ENCODE results near the gene EIF4G3.
A peak's percentile ranks its signal among the peaks of the same experiment; 100 is the strongest.

- TF ChIP-seq, protein P1, sequence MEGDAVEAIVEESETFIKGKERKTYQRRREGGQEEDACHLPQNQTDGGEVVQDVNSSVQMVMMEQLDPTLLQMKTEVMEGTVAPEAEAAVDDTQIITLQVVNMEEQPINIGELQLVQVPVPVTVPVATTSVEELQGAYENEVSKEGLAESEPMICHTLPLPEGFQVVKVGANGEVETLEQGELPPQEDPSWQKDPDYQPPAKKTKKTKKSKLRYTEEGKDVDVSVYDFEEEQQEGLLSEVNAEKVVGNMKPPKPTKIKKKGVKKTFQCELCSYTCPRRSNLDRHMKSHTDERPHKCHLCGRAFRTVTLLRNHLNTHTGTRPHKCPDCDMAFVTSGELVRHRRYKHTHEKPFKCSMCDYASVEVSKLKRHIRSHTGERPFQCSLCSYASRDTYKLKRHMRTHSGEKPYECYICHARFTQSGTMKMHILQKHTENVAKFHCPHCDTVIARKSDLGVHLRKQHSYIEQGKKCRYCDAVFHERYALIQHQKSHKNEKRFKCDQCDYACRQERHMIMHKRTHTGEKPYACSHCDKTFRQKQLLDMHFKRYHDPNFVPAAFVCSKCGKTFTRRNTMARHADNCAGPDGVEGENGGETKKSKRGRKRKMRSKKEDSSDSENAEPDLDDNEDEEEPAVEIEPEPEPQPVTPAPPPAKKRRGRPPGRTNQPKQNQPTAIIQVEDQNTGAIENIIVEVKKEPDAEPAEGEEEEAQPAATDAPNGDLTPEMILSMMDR (IDR thresholded peaks at IDR 0.05; ENCODE audit: control extremely low read depth in 1 of 3, insufficient read depth in 1 of 3, low read depth in 1 of 3, low read length in 3 of 3) = no peak
- TF ChIP-seq CEBPB (IDR thresholded peaks at IDR 0.05; ENCODE audit: low read depth, low read length) (no peak), RAD21 (IDR thresholded peaks at IDR 0.05 in 1 of 2, conservative IDR thresholded peaks at IDR 0.05 in 1 of 2; ENCODE audit: low read depth in 2 of 2, low read length in 2 of 2) (no peak; a peak in 1 of 4 replicates), TBP (IDR thresholded peaks at IDR 0.05; ENCODE audit: low read depth, low read length) (peak; percentile 71), POLR2A (IDR thresholded peaks at IDR 0.05; ENCODE audit: control extremely low read depth in 1 of 2, low read depth in 2 of 2, low read length in 2 of 2) (peak; percentile 85 to 92), POLR2AphosphoS5 (IDR thresholded peaks at IDR 0.05; ENCODE audit: low read depth, low read length) (peak; percentile 94), BRCA1 (IDR thresholded peaks at IDR 0.05; ENCODE audit: low read depth, low read length) (no peak), CREB1 (IDR thresholded peaks at IDR 0.05) (peak; percentile 32; the same call in 1 of the 2 replicates), GTF2F1 (IDR thresholded peaks at IDR 0.05; ENCODE audit: borderline replicate concordance, low read depth, low read length) (no peak), RFX5 (IDR thresholded peaks at IDR 0.05; ENCODE audit: borderline replicate concordance, low read depth, low read length) (no peak), TCF12 (IDR thresholded peaks at IDR 0.05; ENCODE audit: low read depth, low read length) (no peak), JUND (IDR thresholded peaks at IDR 0.05; ENCODE audit: low read length) (0 out of 2 replicates have a peak, but pooled peaks have one; percentile 13)
- TF ChIP-seq, protein P2, sequence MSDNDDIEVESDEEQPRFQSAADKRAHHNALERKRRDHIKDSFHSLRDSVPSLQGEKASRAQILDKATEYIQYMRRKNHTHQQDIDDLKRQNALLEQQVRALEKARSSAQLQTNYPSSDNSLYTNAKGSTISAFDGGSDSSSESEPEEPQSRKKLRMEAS (IDR thresholded peaks at IDR 0.05) = peak; percentile 81
Measured at GRCh38 chr1:21176586-21177555, at the start of gene EIF4G3.
